IPS DF 19.7 (cell line): Measurements from ENCODE around the gene CCDC148.
"Not testable (repeated sequence)": the region's sequence is repeated elsewhere in the genome, so short reads cannot be mapped to it uniquely, and the experiment has no call there.

Experiments used
- DNase-seq: peaks from one replicate; pipeline ENCODE4 v3.0.0-alpha.2; 2013; ENCODE audit warnings: low read depth, low spot score

Gene CCDC148

GRCh38 chr2:158482594-158482993 is 26.0 kb upstream of the CCDC148 start:
- no peak for DNase-seq

- DNase-seq: no peak
These were observed 24.6 kb upstream of the CCDC148 start for GRCh38 chr2:158481116-158481515.

GRCh38 chr2:158478816-158479215 is 22.3 kb upstream of the CCDC148 start:
- DNase-seq: no peak

- no peak for DNase-seq
These were observed 21.7 kb upstream of the CCDC148 start for GRCh38 chr2:158478237-158478636.

- DNase-seq: no peak
These were observed 20.6 kb upstream of the CCDC148 start for GRCh38 chr2:158477202-158477601.

- not testable (repeated sequence) for DNase-seq
These were observed 18.0 kb upstream of the CCDC148 start for GRCh38 chr2:158474526-158475011.

- no peak for DNase-seq
These were observed 17.3 kb upstream of the CCDC148 start for GRCh38 chr2:158473719-158474392.

GRCh38 chr2:158473300-158473699 is 16.7 kb upstream of the CCDC148 start:
- not testable (repeated sequence) for DNase-seq

GRCh38 chr2:158472829-158473228 is 16.3 kb upstream of the CCDC148 start:
- DNase-seq: not testable (repeated sequence)

GRCh38 chr2:158467248-158467647 is 10.7 kb upstream of the CCDC148 start:
- no peak for DNase-seq

GRCh38 chr2:158464426-158465281 is 8.1 kb upstream of the CCDC148 start:
- DNase-seq: no peak

- DNase-seq: no peak
These were observed 7.0 kb upstream of the CCDC148 start for GRCh38 chr2:158463496-158464095.

GRCh38 chr2:158460632-158461297 is 4.2 kb upstream of the CCDC148 start:
- no peak for DNase-seq

- no peak for DNase-seq
These were observed 2.8 kb upstream of the CCDC148 start for GRCh38 chr2:158459161-158460003.

- DNase-seq: no peak
These were observed 2.0 kb upstream of the CCDC148 start for GRCh38 chr2:158458617-158458920.

- peak; percentile 80 for DNase-seq
These were observed 1.5 kb upstream of the CCDC148 start for GRCh38 chr2:158457826-158458616.

- DNase-seq: no peak
These were observed 706 bp upstream of the CCDC148 start for GRCh38 chr2:158457092-158457825.

GRCh38 chr2:158443606-158444005 is 12.9 kb downstream of the CCDC148 start:
- DNase-seq: no peak

- DNase-seq: not testable (repeated sequence)
These were observed 17.5 kb downstream of the CCDC148 start for GRCh38 chr2:158439062-158439461.

GRCh38 chr2:158433716-158434115 is 22.8 kb downstream of the CCDC148 start:
- not testable (repeated sequence) for DNase-seq
